H1 (cell line): ENCODE data around the gene RTCA. TPM values are rescaled to one million over a fixed set of nuclear protein-coding genes. Genes with fewer than 3 reads are reported as not detected.

Experiments used
- CREB1 ChIP-seq: IDR thresholded peaks from 2 replicates; pipeline ENCODE4 v1.6.1; 2012; ENCODE audit warnings: inconsistent platforms
- FOSL1 ChIP-seq: IDR thresholded peaks from 2 replicates; pipeline ENCODE4 v1.6.1; 2011; ENCODE audit warnings: mild to moderate bottlenecking, low read depth, low read length, moderate library complexity; ENCODE audit not compliant: insufficient read depth
- polyA plus RNA-seq, 7 experiments: library from polyadenylated mRNA; depleted of rRNA in 3 of 7; stranded (reverse) in 5 of 7; unstranded in 2 of 7; fragments of >200 nt in 5 of 7; fragments of 200-250 nt in 2 of 7; gene quantifications; 1 replicate in 5 of 7; 2 replicates in 1 of 7; 4 replicates in 1 of 7; pipeline versions ENCODE4 v1.2.1 to v1.2.3, GENCODE V29; 2011 to 2013; ENCODE audit warnings: missing spikeins in 2 of 7, mixed read lengths in 2 of 7
- total RNA-seq: library from RNA; stranded (reverse); fragmentation: NEBNext Ultra II Directional; extraction: Animal tissue kit (Norgen Biotek cat#: 25700); gene quantifications from 2 replicates; pipeline ENCODE4 v1.2.1, GENCODE V29; 2021

The RTCA gene
- total and polyA plus RNA-seq, 2 of the 8 experiments (the other 6 are each of a cell fraction or from before 2014, with no cell fraction given) = 13.8 to 31.6 TPM

DNA sequence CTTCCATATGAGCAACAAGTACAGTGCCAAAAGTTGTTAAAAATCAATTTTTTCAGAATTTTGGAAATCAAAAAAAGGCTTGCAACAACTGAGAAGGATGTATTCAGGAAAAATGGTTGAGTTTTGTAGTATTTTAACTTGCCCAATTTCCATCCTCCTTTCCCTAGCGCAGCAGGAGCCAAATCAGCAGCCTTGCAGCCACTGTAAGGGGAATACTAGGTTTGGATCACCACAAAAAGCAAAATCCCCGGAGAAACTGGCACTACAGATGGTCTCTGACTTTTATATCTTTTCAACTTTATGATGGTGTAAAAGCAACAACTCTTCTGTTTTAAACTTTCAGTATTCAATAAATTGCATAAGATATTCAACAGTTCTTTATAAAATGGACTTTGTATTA, 34.3 kb upstream of the RTCA start (continued):
- TF ChIP-seq FOSL1 (no peak), CREB1 (no peak)
